ENCODE results near the gene KCNJ6.

DNA sequence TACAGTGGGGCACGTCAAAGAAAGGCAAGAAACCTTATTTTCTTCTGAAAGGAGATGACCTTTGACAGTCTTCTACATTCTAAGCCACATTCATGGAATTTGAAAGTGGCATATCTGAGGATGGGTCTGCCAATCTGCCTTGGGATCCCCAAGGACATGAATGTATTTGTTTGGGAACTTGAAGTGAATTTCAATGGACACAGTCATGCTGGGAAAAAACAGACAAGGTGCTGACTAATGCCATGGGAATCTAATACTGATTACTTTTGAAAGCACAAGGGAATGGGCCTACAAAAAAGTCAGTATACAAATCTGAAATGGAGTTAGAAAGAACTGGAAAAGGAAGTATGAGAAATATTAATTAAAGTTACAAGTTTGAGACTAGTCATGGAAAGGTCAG lies 128.8 kb downstream of the KCNJ6 start:
- TF ChIP-seq, protein P1, sequence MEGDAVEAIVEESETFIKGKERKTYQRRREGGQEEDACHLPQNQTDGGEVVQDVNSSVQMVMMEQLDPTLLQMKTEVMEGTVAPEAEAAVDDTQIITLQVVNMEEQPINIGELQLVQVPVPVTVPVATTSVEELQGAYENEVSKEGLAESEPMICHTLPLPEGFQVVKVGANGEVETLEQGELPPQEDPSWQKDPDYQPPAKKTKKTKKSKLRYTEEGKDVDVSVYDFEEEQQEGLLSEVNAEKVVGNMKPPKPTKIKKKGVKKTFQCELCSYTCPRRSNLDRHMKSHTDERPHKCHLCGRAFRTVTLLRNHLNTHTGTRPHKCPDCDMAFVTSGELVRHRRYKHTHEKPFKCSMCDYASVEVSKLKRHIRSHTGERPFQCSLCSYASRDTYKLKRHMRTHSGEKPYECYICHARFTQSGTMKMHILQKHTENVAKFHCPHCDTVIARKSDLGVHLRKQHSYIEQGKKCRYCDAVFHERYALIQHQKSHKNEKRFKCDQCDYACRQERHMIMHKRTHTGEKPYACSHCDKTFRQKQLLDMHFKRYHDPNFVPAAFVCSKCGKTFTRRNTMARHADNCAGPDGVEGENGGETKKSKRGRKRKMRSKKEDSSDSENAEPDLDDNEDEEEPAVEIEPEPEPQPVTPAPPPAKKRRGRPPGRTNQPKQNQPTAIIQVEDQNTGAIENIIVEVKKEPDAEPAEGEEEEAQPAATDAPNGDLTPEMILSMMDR (IDR thresholded peaks at IDR 0.05): no peak
- TF ChIP-seq POLR2AphosphoS5 (IDR thresholded peaks at IDR 0.05) (no peak), POLR2A (IDR thresholded peaks at IDR 0.05) (no peak)
